K562 (cell line): ENCODE results near the gene MESP1. TPM values are rescaled to one million over a fixed set of nuclear protein-coding genes. Genes with fewer than 3 reads are reported as not detected.
A peak's percentile ranks its signal among the peaks of the same experiment; 100 is the strongest.

ENCODE experiments used
- ATAC-seq: fragments of 200-7000 bp; cut with Tn5 transposase; 3 replicates; pipeline ENCODE4 v1.9.1; 2020; ENCODE audit warnings: moderate library complexity
- BruUV-seq: library from RNA; stranded (reverse); fragments of 400-500 nt; replicated peaks from 2 replicates; lab custom pipeline; 2021; lab: Mats Ljungman, UMichigan
- CTCF ChIA-PET: fragments of 300-600 bp; formaldehyde crosslinking; extraction: SDS; loops from one replicate; lab custom pipeline; 2021; ENCODE audit warnings: low intra/inter-chr PET ratio; lab: Yijun Ruan, JAX
- POLR2A ChIA-PET: fragments of 300-600, 350-650 bp; sonication (Branson Sonifier 250); formaldehyde crosslinking; extraction: SDS; loops from one replicate; lab custom pipeline; 2021; ENCODE audit warnings: antibody characterized with exemption, inconsistent platforms; lab: Yijun Ruan, JAX
- DNase-seq, 4 experiments: peaks; one replicate each; pipeline versions ENCODE4 v3.0.0 to v3.0.0-alpha.2; 2011 to 2018; ENCODE audit warnings: low spot score in 3 of 4, mixed read lengths in 3 of 4; ENCODE audit errors: extremely low read depth in 1 of 4
- FAIRE-seq: peaks from 2 replicates; lab custom pipeline; 2011; peaks lifted over from hg19 to GRCh38; lab: Jason Lieb, UNC
- H2AFZ ChIP-seq: 2 replicates; pipeline ENCODE4 v1.6.0; 2011; ENCODE audit warnings: low read depth, low read length, control low read depth, inconsistent platforms
- H3K27ac ChIP-seq: fragments of 200-600 bp; 3 replicates; pipeline ENCODE4 v1.8.0; 2011; ENCODE audit warnings: low read depth, mild to moderate bottlenecking, control low read depth, inconsistent platforms, low read length, moderate library complexity, mixed read lengths; ENCODE audit errors: extremely low read depth
- H3K27me3 ChIP-seq, 2 experiments: fragments of 300-600 bp in 1 of 2; 2 replicates in 1 of 2; 3 replicates in 1 of 2; pipeline versions ENCODE4 v1.6.0 to v1.8.0; 2011; ENCODE audit warnings: inconsistent platforms in 2 of 2, low read length in 2 of 2, mild to moderate bottlenecking in 1 of 2, mixed read lengths in 1 of 2, moderate library complexity in 1 of 2; ENCODE audit not compliant: control insufficient read depth in 2 of 2, insufficient read depth in 2 of 2
- H3K36me3 ChIP-seq: fragments of 300-600 bp; 3 replicates; pipeline ENCODE4 v1.8.0; 2011; ENCODE audit warnings: mild to moderate bottlenecking, low read length, inconsistent platforms; ENCODE audit not compliant: control insufficient read depth, insufficient read depth
- H3K4me1 ChIP-seq, 2 experiments: fragments of 200-600 bp in 1 of 2; replicated peaks in 1 of 2; 2 replicates in 1 of 2; 3 replicates in 1 of 2; pipeline versions ENCODE4 v1.5.1 to v1.8.0; 2011; ENCODE audit warnings: inconsistent platforms in 2 of 2, low read length in 2 of 2, mild to moderate bottlenecking in 1 of 2, mixed read lengths in 1 of 2, moderate library complexity in 1 of 2; ENCODE audit not compliant: control insufficient read depth in 2 of 2, insufficient read depth in 2 of 2
- H3K4me2 ChIP-seq: 2 replicates; pipeline ENCODE4 v1.6.1; 2011; ENCODE audit warnings: low read length, control low read depth, inconsistent platforms, mixed read lengths; ENCODE audit not compliant: insufficient read depth
- H3K4me3 ChIP-seq: fragments of 200-600 bp; sonication (generic), shearing (Covaris generic); 2 replicates; pipeline ENCODE4 v1.5.1; 2016; ENCODE audit warnings: control low read depth, inconsistent platforms
- H3K79me2 ChIP-seq: fragments of 200-600 bp; 3 replicates; pipeline ENCODE4 v1.8.0; 2011; ENCODE audit warnings: low read length, inconsistent platforms; ENCODE audit not compliant: control insufficient read depth, insufficient read depth
- H3K9ac ChIP-seq, 2 experiments: 2 replicates each; pipeline versions ENCODE4 v1.6.0 to v1.6.1; 2011; ENCODE audit warnings: low read depth in 2 of 2, low read length in 2 of 2, control low read depth in 1 of 2, inconsistent platforms in 1 of 2, mild to moderate bottlenecking in 1 of 2, mixed read lengths in 1 of 2; ENCODE audit not compliant: insufficient read depth in 1 of 2
- H3K9me1 ChIP-seq: one replicate; pipeline ENCODE4 v1.6.0; 2011; ENCODE audit warnings: inconsistent platforms, mild to moderate bottlenecking, low read length, moderate library complexity; ENCODE audit not compliant: control insufficient read depth, insufficient read depth
- H3K9me3 ChIP-seq: replicated peaks from 2 replicates; pipeline ENCODE4 v1.5.1; 2011; ENCODE audit warnings: low read depth, low read length, inconsistent platforms; ENCODE audit not compliant: control insufficient read depth, insufficient read depth
- H4K20me1 ChIP-seq: replicated peaks from 2 replicates; pipeline ENCODE4 v1.6.1; 2011; ENCODE audit warnings: low read length, inconsistent platforms, mixed read lengths; ENCODE audit not compliant: control insufficient read depth, insufficient read depth
- CTBP1 ChIP-seq: fragments of 450-650 bp; IDR thresholded peaks from 2 replicates; pipeline ENCODE4 v1.6.1; 2016; ENCODE audit warnings: borderline replicate concordance
- EZH2 ChIP-seq: IDR thresholded peaks from 2 replicates; pipeline ENCODE4 v1.6.1; 2012; ENCODE audit warnings: low read depth, mild to moderate bottlenecking, inconsistent platforms, low read length, borderline replicate concordance
- FOXJ3 ChIP-seq: sonication (generic); formaldehyde crosslinking; IDR thresholded peaks from 2 replicates; pipeline ENCODE4 v1.4.0; 2020; ENCODE audit warnings: mild to moderate bottlenecking, missing genetic modification reagents
- GABPA ChIP-seq: fragments of 200-800 bp; sonication (Bioruptor generic); conservative IDR thresholded peaks from 2 replicates; pipeline ENCODE4 v1.6.1; 2016; ENCODE audit warnings: low read depth, missing genetic modification characterization, missing compliant biosample characterization
- HMG20A ChIP-seq: fragments of 450-650 bp; formaldehyde crosslinking; conservative IDR thresholded peaks from 2 replicates; pipeline ENCODE4 v1.4.0; 2020; ENCODE audit warnings: mild to moderate bottlenecking, mixed read lengths
- HNRNPH1 ChIP-seq: fragments of 200-400 bp; formaldehyde crosslinking; optimal IDR thresholded peaks from 2 replicates; pipeline ENCODE3; 2017; ENCODE audit warnings: low read depth, mild to moderate bottlenecking, low read length, moderate library complexity
- TSC22D4 ChIP-seq: fragments of 450-650 bp; IDR thresholded peaks from 2 replicates; pipeline ENCODE4 v1.6.1; 2016; ENCODE audit warnings: missing genetic modification characterization, missing biosample characterization, control low read depth
- ZNF282 ChIP-seq: sonication (generic); formaldehyde crosslinking; IDR thresholded peaks from 2 replicates; pipeline ENCODE4 v1.8.1; 2023; ENCODE audit warnings: missing genetic modification reagents
- ZNF408 ChIP-seq: fragments of 250-450 bp; sonication (Bioruptor Pico); IDR thresholded peaks from 2 replicates; pipeline ENCODE4 v1.4.0; 2020; ENCODE audit warnings: low read depth, mild to moderate bottlenecking, moderate library complexity
- WGBS: fragments of 100-300 bp; shearing (Covaris generic); methylation state at CpG from one replicate; pipeline ENCODE4 v1.1.6; 2016; ENCODE audit warnings: low coverage, mixed read lengths; ENCODE audit not compliant: insufficient coverage; ENCODE audit errors: missing lambda C conversion rate; 5-methylcytosine and 5-hydroxymethylcytosine counted together
- in situ Hi-C: fragments of 300-500 bp; cut with MboI; formaldehyde crosslinking; loops from 4 replicates; pipeline ENCODE4 v1.15.0; 2018; ENCODE audit warnings: inconsistent platforms, mixed read lengths
- intact Hi-C: fragments of 100-400 bp; cut with micrococcal nuclease; formaldehyde crosslinking; loops from 2 replicates; pipeline ENCODE4 v1.14.2; 2022
- polyA plus RNA-seq, 8 experiments: library from polyadenylated mRNA; depleted of rRNA in 4 of 8; stranded (reverse) in 5 of 8; unstranded in 3 of 8; fragments of >200 nt; fragmentation: Nextera tagmentation in 2 of 8; fragmentation: Illumina TruSeq in 1 of 8; extraction: Ambion mirVana in 2 of 8; extraction: Trizol in 1 of 8; gene quantifications; 2 replicates each; pipeline versions ENCODE4 v1.2.1 to v1.2.3, GENCODE V29; 2011 to 2014; ENCODE audit warnings: inconsistent platforms in 1 of 8, missing spikeins in 1 of 8
- total RNA-seq, 7 experiments: library from RNA; depleted of rRNA in 6 of 7; stranded (reverse); fragments of >200 nt in 6 of 7; fragmentation: Illumina TruSeq in 2 of 7; extraction: Trizol in 2 of 7; gene quantifications; 2 replicates each; pipeline versions ENCODE4 v1.2.1 to v1.2.3, GENCODE V29; 2011 to 2021; ENCODE audit warnings: low replicate concordance in 1 of 7
- TF ChIP-seq, protein P1 (sequence below): fragments of 250-450 bp; sonication (Bioruptor Pico); IDR thresholded peaks from 2 replicates; pipeline ENCODE4 v1.4.0; 2020; ENCODE audit warnings: borderline replicate concordance
- TF ChIP-seq, protein P2 (sequence below): fragments of 250-450 bp; sonication (Bioruptor Pico); IDR thresholded peaks from 2 replicates; pipeline ENCODE4 v1.5.0; 2020; ENCODE audit warnings: mild to moderate bottlenecking
- TF ChIP-seq, protein P3 (sequence below): fragments of 450-650 bp; IDR thresholded peaks from 2 replicates; pipeline ENCODE4 v1.6.1; 2016; ENCODE audit warnings: low read depth, mild to moderate bottlenecking, moderate library complexity
- TF ChIP-seq, protein P4 (sequence below): sonication (generic); formaldehyde crosslinking; IDR thresholded peaks from 2 replicates; pipeline ENCODE4 v1.8.1; 2023; ENCODE audit warnings: missing genetic modification reagents, mild to moderate bottlenecking, borderline replicate concordance

MESP1 gene
- total and polyA plus RNA-seq, 9 of the 15 experiments (the other 6 are each of a cell fraction or from before 2014, with no cell fraction given): 0.14 to 1.1 (median 0.36) TPM; not detected in 4

DNA sequence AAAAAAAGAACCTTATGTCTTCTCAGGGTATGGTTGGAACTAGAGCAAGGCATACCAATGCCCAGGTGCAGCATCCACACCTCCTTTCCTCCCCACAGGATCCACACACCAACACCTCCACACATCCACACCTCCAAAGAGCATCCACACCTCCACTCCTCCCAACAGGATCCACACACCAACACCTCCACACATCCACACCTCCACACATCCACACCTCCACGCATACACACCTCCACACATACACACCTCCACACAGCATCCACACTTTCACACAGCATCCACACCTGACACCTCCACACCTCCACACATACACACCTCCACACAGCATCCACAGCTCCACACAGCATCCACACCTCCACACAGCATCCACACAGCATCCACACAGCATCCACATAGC, 5.3 kb downstream of the MESP1 start:
- H4K20me1 ChIP-seq: no peaks in the 10 kb centered on the region
- WGBS: 0% methylated on average over 1 of the region's 1 CpG
- ChIA-PET CTCF (no interaction called here), POLR2A (no interaction called here)
- no peak overlapping the region for H3K4me3 ChIP-seq
- no peaks in the 10 kb centered on the region for H3K79me2 ChIP-seq
- H3K9ac ChIP-seq: no peak overlapping the region
- H3K9me1 ChIP-seq: no peaks in the 10 kb centered on the region
- ATAC-seq: no peak
- peaks cover 7 to 50% of the 10 kb centered on the region in 2 experiments; a peak in 4 of 5 replicates for H3K27me3 ChIP-seq
- no TSS peak for BruUV-seq
- H3K9me3 ChIP-seq: no peaks in the 10 kb centered on the region
- H2AFZ ChIP-seq: no peak overlapping the region
- in situ Hi-C loops (no loop called here), intact Hi-C loops (loop anchor here (10.0 kb wide), 1 partner anchor 539 kb away; no protein-coding TSS in a partner anchor)
- no peaks in the 10 kb centered on the region for H3K36me3 ChIP-seq
- peaks cover 0 to 28% of the 10 kb centered on the region in 2 experiments; a peak in 3 of 5 replicates for H3K4me1 ChIP-seq
- no peak overlapping the region for H3K27ac ChIP-seq
- DNase-seq: no peak
- TF ChIP-seq, protein P1, sequence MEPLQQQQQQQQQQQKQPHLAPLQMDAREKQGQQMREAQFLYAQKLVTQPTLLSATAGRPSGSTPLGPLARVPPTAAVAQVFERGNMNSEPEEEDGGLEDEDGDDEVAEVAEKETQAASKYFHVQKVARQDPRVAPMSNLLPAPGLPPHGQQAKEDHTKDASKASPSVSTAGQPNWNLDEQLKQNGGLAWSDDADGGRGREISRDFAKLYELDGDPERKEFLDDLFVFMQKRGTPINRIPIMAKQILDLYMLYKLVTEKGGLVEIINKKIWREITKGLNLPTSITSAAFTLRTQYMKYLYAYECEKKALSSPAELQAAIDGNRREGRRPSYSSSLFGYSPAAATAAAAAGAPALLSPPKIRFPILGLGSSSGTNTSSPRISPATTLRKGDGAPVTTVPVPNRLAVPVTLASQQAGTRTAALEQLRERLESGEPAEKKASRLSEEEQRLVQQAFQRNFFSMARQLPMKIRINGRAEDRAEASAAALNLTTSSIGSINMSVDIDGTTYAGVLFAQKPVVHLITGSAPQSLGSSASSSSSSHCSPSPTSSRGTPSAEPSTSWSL (CRISPR knock-in tag): no peak
- TF ChIP-seq EZH2 (no peak), ZNF282 (CRISPR knock-in tag) (no peak), GABPA (tag) (no peak), HNRNPH1 (no peak), TSC22D4 (tag) (0 out of 2 replicates have a peak, but pooled peaks have one; percentile 15), HMG20A (CRISPR knock-in tag) (no peak), CTBP1 (0 out of 2 replicates have a peak, but pooled peaks have one; percentile 32), ZNF408 (CRISPR knock-in tag) (no peak), FOXJ3 (CRISPR knock-in tag) (no peak)
- TF ChIP-seq, protein P2, sequence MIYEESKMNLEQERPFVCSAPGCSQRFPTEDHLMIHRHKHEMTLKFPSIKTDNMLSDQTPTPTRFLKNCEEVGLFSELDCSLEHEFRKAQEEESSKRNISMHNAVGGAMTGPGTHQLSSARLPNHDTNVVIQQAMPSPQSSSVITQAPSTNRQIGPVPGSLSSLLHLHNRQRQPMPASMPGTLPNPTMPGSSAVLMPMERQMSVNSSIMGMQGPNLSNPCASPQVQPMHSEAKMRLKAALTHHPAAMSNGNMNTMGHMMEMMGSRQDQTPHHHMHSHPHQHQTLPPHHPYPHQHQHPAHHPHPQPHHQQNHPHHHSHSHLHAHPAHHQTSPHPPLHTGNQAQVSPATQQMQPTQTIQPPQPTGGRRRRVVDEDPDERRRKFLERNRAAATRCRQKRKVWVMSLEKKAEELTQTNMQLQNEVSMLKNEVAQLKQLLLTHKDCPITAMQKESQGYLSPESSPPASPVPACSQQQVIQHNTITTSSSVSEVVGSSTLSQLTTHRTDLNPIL: no peak
- TF ChIP-seq, protein P3, sequence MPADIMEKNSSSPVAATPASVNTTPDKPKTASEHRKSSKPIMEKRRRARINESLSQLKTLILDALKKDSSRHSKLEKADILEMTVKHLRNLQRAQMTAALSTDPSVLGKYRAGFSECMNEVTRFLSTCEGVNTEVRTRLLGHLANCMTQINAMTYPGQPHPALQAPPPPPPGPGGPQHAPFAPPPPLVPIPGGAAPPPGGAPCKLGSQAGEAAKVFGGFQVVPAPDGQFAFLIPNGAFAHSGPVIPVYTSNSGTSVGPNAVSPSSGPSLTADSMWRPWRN: no peak
- TF ChIP-seq, protein P4, sequence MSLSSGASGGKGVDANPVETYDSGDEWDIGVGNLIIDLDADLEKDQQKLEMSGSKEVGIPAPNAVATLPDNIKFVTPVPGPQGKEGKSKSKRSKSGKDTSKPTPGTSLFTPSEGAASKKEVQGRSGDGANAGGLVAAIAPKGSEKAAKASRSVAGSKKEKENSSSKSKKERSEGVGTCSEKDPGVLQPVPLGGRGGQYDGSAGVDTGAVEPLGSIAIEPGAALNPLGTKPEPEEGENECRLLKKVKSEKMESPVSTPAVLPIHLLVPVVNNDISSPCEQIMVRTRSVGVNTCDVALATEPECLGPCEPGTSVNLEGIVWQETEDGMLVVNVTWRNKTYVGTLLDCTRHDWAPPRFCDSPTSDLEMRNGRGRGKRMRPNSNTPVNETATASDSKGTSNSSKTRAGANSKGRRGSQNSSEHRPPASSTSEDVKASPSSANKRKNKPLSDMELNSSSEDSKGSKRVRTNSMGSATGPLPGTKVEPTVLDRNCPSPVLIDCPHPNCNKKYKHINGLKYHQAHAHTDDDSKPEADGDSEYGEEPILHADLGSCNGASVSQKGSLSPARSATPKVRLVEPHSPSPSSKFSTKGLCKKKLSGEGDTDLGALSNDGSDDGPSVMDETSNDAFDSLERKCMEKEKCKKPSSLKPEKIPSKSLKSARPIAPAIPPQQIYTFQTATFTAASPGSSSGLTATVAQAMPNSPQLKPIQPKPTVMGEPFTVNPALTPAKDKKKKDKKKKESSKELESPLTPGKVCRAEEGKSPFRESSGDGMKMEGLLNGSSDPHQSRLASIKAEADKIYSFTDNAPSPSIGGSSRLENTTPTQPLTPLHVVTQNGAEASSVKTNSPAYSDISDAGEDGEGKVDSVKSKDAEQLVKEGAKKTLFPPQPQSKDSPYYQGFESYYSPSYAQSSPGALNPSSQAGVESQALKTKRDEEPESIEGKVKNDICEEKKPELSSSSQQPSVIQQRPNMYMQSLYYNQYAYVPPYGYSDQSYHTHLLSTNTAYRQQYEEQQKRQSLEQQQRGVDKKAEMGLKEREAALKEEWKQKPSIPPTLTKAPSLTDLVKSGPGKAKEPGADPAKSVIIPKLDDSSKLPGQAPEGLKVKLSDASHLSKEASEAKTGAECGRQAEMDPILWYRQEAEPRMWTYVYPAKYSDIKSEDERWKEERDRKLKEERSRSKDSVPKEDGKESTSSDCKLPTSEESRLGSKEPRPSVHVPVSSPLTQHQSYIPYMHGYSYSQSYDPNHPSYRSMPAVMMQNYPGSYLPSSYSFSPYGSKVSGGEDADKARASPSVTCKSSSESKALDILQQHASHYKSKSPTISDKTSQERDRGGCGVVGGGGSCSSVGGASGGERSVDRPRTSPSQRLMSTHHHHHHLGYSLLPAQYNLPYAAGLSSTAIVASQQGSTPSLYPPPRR (CRISPR knock-in tag): no peak
- no peak overlapping the region for H3K4me2 ChIP-seq
- peak; percentile 63 for FAIRE-seq
